Adipose tissue (tissue), 3 donors: ENCODE measurements around the gene MIDN. TPM values are rescaled to one million over a fixed set of nuclear protein-coding genes. Genes with fewer than 3 reads are reported as not detected.

Experiments used
- H3K27ac ChIP-seq: one replicate; pipeline ENCODE4 v1.5.1; 2013; ENCODE audit warnings: low read depth, low read length
- WGBS, 3 donors: extraction: QIAGEN DNeasy Blood & Tissue Kit; methylation state at CpG; one replicate each; pipeline ENCODE4 v1.1.7; 2013; 5-methylcytosine and 5-hydroxymethylcytosine counted together
- polyA plus RNA-seq, 3 donors: library from polyadenylated mRNA; stranded (reverse); fragments of 200-250 nt; gene quantifications; one replicate each; pipeline ENCODE4 v1.2.3, GENCODE V29; 2013
- donor health status: healthy with polysubstance abuse.
- donor health status: Bipolar disorder and iron deficiency.
- donor health status: healthy.

MIDN gene
- polyA plus RNA-seq, 3 donors = 22.8 to 95.5 (median 75.0) TPM

DNA sequence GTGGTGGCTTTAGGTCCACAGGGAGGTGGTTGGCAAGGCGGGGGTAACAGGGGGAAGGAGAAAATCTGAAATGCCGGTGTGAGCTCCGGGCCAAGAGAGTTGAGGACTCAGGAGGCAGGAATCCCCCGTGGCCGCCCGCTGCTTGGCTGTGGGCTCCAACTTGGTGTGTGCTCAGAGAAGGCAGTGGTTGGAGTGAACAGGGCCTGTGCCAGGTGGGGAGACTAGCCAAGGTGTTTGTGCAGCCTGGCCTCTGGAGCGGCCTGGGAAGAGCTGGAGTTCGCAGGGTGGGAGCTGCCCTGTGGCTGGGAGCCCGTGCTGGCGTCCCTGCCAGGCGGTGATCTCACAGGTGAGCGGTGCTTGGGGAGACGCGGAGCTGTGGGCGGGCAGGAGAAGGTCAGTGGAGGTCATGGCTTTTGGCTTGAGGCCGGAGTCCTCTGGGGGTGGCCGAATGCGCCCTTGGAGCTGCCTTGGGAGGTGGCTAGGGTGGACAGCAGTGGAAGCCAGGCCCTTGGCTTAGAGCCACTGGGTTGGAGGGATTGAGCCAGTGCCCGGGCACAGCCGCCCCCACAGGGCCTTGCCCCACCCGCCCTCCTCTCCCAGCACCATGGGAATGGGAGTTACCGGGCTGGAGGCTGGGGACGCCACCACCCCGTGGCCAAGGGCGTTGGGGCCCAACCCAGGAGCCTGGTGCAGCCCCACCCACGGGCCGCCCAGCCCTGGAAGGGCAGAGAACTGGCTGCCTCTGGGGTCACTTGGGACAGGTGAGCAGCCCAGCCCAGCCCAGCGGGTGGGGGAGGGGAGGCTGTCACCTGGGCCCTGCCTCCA is 13.6 kb downstream of the MIDN start:
- H3K27ac ChIP-seq = peak overlapping the region; percentile 86
- 23 to 34% (median 30%) methylated on average over 24 to 28 of the region's 28 CpGs for WGBS, 3 donors

DNA sequence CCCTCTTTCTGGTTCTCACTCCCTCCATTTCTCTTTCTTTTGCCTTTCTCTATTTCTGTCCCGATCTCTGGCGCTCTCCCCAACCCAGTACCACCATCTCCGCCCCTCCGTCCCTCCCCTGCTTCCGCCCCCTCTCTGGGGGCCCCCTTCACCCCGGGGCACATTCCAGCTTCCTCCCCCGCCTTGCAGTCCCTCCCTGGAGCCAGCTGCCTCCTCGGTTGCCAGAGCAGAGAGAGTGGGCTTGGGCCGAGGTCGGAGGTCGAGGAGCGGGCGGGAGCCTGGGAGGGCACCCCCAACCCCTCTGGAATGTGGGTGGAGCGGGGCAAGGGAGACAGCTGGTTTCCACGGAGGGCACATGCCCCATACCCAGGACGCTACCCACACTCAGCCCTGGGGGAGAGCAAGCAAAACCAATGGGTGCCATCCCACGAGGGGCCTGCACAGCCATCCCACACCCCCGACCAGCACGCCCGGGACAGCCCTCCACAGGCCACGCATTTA is 14.3 kb downstream of the MIDN start:
- 43 to 48% (median 45%) methylated on average over 18 to 21 of the region's 21 CpGs for WGBS, 3 donors
- peak overlapping the region; percentile 86 for H3K27ac ChIP-seq

DNA sequence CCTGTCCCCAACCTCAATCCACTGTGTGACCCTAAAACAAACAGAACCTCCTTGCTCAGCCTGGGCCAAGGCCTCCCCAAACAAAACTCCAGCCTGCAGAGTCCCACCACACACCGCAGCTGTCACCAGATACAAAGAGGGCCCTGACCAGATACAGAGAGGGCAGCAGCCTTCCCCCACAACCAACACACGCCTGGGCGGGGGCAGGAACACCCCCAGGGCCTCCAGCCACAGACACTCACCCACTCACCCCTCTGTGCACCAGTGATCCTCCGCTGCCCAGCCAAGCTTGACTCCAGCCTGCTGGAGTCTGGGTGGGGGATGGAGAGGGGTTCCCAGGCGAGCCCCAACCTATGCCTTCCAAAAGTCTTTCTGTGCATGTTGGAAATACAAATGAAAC is 14.8 kb downstream of the MIDN start:
- 71 to 81% (median 80%) methylated on average over 5 of the region's 5 CpGs for WGBS, 3 donors
- H3K27ac ChIP-seq = no peak overlapping the region

DNA sequence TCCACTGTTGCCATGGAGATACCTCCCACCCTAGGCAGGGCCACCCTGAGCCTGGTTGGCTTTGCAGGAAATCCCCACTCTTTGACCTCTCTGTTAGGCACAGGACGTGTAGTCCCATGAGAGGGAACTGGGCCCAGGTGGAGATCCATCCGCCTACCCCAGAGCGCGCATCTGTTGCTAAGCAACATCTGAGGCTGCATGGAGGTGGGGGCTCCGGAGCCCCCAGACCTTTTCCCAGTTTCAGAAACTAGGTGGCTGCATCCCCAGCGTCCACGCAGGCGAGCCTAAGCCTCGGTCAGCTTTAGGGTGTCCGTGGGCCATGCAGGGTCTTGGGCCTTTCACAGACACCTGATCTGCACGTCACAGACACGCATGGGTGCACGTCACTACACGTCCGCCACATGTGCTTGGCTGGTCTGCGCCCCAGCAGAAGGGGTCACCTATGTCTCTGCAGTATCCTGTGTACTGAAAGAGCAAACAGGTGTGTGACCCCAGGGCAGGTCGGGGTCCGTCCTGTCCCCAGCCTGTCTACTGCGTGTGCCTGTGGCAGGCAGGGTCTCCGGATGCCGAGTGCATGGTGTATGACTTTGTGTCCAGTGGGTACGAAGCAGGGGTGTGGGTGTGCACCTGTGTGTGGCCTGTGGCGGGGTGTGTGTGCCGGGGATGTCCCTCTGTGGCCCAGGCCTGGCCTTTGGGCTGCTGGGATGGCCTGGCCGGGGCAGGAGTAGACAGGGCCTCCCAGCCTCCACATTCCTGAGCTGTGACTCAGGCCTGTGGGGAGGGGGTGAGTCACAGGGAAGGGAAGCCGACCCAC is 16.6 kb downstream of the MIDN start:
- H3K27ac ChIP-seq = peak overlapping the region; percentile 81
- 70 to 77% (median 74%) methylated on average over 26 of the region's 26 CpGs for WGBS, 3 donors

DNA sequence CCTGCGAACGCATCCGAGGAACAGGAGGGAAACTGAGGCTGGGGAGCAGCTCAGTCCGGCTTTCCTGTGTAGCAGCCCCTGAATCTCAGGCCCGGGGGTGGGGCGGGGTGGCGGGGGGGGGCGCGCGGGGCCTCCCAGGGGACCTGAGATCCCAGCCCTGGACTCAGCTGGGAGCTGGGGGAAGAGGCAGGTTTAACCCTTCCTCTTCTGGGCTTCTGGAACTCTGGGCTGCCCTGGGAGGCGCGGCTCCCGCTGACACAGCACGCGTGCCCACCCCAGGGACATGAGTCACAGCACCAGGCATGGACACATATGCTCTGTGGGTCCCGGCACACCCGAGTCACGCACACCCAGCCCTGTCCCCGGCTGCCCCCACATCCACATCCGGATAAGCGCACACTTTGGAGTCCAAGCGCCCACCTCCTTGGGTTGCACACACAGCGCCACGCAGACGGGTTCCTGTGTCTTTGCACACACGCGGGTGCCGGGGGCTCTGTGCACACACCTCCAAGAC is 17.3 kb downstream of the MIDN start:
- 10 to 43% (median 16%) methylated on average over 28 of the region's 28 CpGs for WGBS, 3 donors
- H3K27ac ChIP-seq = peak overlapping the region; percentile 81

DNA sequence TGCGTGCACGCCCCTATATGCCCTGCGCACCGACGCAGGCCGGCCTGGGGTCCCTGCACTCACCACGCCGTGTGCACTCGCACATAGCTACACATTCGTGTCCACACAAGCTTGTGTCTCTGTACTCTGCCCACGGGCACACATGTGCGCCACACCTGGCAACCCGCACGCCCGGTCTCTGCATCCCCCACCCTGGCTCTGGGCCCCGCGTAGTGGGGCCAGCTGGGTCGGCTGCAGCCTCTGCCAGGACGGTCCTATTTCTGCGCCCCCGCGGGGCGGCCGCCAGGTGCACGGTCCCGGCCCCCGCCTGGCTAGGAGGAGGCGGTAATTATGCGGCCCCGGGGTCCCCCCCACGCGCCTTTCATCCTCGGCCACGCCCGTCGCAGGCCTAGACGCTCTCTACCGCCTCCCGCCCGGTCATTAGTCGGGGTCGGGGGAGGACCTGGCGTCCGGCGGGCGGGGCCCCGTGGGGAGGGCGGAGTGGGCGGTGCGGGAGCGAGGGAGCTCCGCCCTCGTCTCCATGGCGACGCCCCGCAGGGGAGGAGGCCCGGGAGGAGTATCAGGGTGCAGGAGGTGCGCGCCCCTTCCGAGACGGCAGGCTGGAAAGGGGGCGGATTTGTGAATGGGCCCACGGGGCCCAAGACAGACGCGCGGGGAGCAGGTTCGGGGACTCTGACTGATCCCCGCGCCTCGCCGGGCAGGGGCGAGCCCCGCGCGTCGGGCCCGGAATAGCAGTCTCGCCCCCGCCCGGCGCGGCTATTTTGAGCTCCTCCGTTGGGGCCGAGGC is 17.9 kb downstream of the MIDN start:
- WGBS, 3 donors = 1 to 9% (median 2%) methylated on average over 53 to 84 of the region's 84 CpGs

DNA sequence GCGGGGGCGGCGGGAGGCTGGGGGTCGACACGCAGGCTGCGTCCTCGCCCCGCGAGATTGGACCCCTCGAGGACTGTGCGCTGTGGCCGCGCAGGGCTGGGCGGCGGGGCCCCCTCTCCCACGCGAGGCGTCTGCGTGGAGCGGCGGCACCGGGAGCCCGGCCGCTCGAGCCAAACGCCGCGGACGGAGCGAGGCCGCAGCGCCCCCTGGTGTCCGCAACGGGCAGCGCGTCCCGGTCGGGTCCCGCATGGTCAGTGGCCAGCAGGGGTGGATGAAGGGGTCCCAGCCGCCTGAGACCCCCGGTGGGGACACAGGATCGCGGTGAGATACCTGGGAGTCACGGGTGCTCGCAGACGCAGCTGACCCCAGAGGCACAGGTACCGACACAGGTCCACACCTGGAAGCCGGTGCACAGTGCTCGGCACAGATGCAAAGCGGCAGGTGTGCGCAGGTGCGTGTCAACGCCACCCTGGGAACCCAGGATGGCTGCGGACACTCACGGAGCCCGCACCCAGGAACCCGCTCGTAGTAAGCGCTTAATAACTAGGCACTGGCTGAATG is 18.6 kb downstream of the MIDN start:
- no peak overlapping the region for H3K27ac ChIP-seq
- 1% methylated on average over 49 to 59 of the region's 59 CpGs for WGBS, 3 donors

More for the DNA sequence above, 17.9 kb downstream of the MIDN start:
- H3K27ac ChIP-seq = no peak overlapping the region

DNA sequence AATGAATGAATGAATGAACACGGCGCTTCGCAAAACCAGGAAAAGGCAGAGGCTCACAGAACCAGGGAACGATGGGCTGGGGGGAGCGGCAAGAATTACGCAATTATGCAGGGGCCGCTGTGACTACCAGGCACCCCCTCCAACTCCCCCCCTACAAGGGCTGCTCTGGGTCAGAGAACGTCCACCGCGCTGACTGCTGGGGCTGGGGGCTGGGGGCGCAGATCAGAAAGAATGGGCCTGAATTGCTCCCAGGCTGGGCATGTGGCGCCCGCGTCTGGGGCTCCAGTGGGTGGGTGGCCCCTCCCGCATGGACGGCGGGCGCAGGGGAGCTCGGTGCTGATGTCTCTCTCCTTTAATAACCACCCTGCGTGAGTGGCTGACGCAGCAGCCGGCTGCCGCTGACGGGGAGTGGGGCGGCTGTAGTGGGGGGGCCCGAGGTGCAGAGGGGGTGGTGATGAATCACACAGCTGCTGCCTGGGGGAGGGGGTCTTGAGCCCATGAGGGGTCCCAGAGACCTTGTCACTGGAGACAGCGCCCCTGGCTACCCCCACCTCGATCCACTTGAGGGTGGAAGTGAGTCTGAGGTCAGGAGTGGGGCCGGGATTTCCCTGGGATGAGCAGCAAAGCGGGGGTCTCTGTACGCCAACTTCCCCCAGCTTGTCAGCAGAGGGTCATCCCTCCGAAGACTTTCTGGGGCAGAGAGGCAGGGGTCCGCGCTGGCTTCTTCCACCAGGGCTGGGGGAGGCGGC is 19.3 kb downstream of the MIDN start:
- 29 to 48% (median 32%) methylated on average over 35 of the region's 35 CpGs for WGBS, 3 donors
- no peak overlapping the region for H3K27ac ChIP-seq

DNA sequence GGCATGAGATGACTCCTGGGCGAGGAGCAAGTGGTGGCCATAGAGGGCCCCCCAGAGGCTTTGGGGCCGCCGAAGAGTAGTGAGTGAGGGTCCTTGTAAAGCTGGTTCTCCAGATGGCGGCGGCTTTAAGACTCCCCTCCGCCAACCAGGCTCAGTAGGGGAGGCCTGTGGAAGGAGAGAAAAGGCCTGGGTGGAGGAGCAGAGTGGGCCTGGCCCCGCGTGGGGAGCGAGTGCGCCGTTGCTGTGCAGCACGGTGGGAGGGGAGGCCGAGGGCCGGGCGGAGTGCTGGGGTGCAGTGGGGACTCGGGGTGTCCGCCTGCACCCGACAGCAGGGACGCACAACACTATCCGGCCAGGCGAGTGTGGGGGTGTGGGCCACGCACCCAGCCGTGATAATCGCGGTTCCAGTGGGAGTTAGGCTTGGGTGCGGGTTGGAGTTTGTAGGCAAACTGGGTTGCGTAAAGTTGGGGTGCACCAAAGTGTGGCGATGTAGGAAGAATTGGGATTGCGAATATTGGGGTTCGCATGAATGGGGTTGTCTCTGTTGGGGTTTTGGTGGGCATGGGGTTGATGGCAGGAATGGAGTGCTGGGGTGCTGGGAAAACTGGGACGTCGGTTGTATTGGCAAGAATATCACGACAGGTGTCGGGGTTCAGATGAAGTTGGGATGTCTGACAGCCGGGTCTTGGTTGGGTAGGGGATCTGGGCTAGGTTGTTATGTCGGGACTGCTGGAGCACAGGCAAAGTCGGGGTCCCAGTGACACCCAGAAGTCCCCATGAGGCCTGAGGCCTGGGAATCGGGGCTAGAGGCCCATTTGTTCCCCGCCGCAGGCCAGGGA is 20.1 kb downstream of the MIDN start:
- 49 to 56% (median 56%) methylated on average over 40 of the region's 40 CpGs for WGBS, 3 donors
- H3K27ac ChIP-seq = peak overlapping the region; percentile 33

DNA sequence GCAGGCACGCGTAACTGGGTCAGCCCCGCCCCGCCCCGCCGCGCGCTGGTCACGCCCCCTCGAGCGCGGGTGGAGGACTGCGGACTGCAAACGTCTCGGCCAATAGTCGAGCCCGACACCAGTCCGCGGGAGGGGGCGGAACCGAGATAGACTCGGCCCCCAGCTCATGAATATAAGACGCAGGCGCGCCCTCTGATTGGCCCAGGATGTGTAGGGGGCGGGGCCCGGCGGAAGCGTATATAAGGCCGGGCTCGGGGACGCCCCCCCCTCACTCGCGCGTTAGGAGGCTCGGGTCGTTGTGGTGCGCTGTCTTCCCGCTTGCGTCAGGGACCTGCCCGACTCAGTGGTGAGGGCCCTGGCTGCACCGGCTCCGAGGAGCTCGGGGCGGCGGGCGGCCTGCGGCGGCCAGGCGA is 20.7 kb downstream of the MIDN start, which contains the start of gene CIRBP:
Gene CIRBP (plus strand): TSS at position 268 of the 413 bp plus-strand sequence. CDS start 1,602 bp downstream, outside the sequence.
- 0% methylated on average over 35 to 50 of the region's 50 CpGs for WGBS, 3 donors

DNA sequence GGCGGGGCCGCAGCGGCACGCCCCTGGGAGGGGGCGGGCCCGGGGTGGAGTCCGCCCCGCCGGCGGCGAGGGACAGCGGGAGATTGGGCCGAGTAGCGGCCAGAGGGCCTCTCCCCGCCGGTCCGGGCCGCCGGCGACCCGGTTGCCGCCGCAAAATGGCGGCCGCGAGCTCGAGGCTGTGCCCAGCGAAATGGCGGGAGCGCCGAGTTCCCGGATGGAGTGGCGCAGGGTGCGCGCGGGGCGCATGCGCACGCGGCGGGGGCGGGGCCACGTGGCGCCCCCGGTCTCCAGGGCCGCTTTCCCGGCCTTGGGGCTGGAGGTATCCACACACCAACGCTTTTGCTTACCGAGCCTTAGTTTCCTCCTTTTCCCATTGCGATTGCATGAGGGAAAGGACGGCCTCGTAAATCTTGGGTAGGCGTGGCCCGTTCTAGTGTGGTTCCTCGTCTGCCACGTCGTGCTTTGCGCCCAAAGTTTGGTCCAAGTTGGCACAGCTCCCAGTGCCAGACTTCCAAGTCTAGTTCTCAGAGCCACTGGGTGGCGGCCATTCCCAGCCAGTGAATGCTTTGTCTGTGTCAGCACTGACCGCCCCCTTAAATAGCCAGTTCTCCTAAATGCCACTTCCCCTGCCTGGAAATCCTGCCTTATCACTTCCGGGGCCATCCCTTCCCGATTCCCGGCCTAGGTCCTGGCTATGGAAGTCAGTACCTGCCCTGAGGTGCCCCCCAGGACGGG is 21.3 kb downstream of the MIDN start:
- peak overlapping the region; percentile 88 for H3K27ac ChIP-seq
- 1% methylated on average over 32 to 64 of the region's 64 CpGs for WGBS, 3 donors

More for the DNA sequence above, 20.7 kb downstream of the MIDN start, which contains the start of gene CIRBP:
- H3K27ac ChIP-seq = peak within 1 kb of the TSS; percentile 88

DNA sequence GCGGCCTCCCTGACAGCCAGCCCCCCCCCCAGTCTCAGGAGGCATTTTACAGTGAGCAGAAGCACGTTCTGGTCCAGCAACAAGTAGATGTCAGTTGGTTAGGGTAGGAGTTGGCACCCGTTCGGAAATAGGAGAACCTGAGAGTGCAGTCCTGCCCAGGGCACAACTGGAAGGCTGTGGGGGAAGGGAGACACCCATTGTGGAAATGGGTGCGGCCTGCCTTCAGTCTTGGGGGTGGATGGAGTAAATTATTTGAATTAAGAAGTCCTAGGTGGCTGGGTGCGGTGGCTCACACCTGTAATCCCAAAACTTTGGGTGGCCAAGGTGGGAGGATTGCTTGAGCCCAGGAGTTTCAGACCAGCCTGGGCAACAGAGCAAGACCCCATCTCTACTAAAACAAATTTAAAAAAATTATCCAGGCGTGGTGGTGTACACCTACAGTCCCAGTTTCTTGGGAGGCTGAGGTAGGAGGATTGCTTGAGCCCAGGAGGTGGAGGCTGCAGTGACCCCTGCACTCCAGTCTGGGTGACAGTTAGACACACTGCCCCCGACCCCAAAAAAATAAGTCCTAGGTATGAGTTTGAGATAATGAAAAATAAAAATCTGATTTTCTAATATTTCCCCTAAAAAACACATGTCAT is 21.9 kb downstream of the MIDN start:
- WGBS, 3 donors = 9 to 30% (median 20%) methylated on average over 8 of the region's 8 CpGs
- peak overlapping the region; percentile 75 for H3K27ac ChIP-seq

DNA sequence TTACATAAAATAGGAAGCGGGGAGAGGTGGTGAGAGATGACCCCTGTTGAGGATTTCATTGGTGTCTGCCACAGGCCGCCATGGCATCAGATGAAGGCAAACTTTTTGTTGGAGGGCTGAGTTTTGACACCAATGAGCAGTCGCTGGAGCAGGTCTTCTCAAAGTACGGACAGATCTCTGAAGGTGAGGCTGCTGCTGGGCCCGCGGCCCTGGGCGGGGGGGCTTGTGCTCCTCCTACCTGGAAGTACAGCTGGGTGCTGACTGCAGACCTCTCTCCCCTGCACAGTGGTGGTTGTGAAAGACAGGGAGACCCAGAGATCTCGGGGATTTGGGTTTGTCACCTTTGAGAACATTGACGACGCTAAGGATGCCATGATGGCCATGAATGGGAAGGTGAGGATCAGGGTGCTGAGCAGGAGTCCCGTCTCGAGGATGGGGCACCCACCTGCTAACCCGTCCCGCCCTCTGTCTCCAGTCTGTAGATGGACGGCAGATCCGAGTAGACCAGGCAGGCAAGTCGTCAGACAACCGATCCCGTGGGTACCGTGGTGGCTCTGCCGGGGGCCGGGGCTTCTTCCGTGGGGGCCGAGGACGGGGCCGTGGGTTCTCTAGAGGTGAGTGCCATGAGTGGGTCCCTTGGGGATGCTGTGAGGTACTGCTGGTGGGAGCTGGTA is 22.6 kb downstream of the MIDN start:
- H3K27ac ChIP-seq = no peak overlapping the region
- WGBS, 3 donors = 33 to 68% (median 65%) methylated on average over 26 of the region's 26 CpGs

DNA sequence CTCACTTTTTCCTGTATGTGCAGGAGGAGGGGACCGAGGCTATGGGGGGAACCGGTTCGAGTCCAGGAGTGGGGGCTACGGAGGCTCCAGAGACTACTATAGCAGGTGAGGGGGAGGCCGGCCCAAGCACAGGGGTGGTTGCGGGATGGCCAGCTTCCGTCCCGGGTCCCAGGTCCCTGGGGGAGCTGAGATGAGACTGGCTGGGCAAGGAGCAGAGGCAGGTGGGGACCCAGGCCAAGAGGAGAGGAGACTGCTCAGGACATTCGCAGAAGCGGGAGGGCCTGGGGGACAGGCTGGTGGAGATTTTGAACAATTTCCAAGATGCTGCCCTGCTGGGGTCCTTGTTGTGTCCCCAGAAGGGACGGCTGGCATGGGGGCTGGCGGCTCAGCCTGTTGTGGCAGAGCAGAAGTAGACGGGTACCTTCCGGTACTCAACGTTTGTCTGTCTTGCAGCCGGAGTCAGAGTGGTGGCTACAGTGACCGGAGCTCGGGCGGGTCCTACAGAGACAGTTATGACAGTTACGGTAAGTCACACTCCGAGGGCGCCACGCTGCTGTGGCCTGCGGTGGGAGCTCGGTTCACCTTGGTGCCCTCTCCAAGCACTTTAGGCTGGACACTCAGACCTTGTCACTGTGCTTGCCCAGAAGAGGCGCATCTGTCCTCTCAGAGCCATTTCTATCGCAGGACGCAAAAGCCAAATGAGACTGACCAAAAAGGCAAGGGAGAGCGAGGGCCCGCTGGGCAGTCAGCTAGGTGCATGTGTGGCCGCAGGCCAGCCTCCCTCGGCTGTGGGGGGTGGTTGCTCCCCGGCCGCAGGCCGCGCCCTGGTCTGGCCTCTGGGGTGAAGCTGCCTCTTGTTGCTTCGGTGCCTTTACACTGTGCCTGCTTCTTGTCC is 23.4 kb downstream of the MIDN start:
- H3K27ac ChIP-seq = no peak overlapping the region
- 58 to 74% (median 73%) methylated on average over 37 of the region's 37 CpGs for WGBS, 3 donors
